Ishikawa (cell line): ENCODE measurements around the gene GIMD1.

ENCODE experiments used
- CEBPB ChIP-seq: IDR thresholded peaks from 2 replicates; pipeline ENCODE4 v1.6.1; 2012
- EP300 ChIP-seq: IDR thresholded peaks from 2 replicates; pipeline ENCODE4 v1.6.1; 2012; ENCODE audit warnings: borderline replicate concordance
- NFIC ChIP-seq: IDR thresholded peaks from 2 replicates; pipeline ENCODE4 v1.6.1; 2012
- RAD21 ChIP-seq: IDR thresholded peaks from 2 replicates; pipeline ENCODE4 v1.6.1; 2012; ENCODE audit warnings: low read depth
- TAF1 ChIP-seq: IDR thresholded peaks from 2 replicates; pipeline ENCODE4 v1.6.1; 2012; ENCODE audit warnings: low read depth, mild to moderate bottlenecking
- YY1 ChIP-seq: IDR thresholded peaks from 2 replicates; pipeline ENCODE4 v1.6.1; 2012; ENCODE audit warnings: low read depth
- ZBTB7A ChIP-seq: IDR thresholded peaks from 2 replicates; pipeline ENCODE4 v1.6.1; 2012; ENCODE audit warnings: low read depth
- TF ChIP-seq, protein P1 (sequence below): IDR thresholded peaks from 2 replicates; pipeline ENCODE4 v1.6.1; 2012; ENCODE audit warnings: low read depth, mild to moderate bottlenecking

DNA sequence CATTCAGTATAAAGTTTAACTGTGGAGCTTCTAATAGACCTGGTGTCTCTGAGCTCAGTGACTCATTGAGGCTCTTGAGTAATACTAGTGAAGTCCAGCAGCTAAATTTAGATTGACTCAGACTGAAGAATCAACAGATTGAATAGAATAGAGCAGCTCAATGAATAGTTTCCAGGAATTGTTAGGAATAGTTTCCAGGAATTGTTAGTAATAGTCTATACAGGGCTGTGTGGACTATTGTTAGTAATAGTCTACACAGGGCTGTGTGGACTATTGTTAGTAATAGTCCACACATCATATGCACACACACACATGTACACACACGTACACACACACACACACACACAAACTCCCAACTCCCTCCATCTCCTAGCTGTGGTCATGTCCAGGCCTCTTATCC lies 3.0 kb downstream of the GIMD1 start:
- no peak for TF ChIP-seq NFIC
- TF ChIP-seq RAD21 = no peak
- no peak for TF ChIP-seq TAF1
- no peak for TF ChIP-seq YY1
- TF ChIP-seq ZBTB7A = no peak
- TF ChIP-seq EP300 = no peak
- TF ChIP-seq CEBPB = no peak
- TF ChIP-seq, protein P1, sequence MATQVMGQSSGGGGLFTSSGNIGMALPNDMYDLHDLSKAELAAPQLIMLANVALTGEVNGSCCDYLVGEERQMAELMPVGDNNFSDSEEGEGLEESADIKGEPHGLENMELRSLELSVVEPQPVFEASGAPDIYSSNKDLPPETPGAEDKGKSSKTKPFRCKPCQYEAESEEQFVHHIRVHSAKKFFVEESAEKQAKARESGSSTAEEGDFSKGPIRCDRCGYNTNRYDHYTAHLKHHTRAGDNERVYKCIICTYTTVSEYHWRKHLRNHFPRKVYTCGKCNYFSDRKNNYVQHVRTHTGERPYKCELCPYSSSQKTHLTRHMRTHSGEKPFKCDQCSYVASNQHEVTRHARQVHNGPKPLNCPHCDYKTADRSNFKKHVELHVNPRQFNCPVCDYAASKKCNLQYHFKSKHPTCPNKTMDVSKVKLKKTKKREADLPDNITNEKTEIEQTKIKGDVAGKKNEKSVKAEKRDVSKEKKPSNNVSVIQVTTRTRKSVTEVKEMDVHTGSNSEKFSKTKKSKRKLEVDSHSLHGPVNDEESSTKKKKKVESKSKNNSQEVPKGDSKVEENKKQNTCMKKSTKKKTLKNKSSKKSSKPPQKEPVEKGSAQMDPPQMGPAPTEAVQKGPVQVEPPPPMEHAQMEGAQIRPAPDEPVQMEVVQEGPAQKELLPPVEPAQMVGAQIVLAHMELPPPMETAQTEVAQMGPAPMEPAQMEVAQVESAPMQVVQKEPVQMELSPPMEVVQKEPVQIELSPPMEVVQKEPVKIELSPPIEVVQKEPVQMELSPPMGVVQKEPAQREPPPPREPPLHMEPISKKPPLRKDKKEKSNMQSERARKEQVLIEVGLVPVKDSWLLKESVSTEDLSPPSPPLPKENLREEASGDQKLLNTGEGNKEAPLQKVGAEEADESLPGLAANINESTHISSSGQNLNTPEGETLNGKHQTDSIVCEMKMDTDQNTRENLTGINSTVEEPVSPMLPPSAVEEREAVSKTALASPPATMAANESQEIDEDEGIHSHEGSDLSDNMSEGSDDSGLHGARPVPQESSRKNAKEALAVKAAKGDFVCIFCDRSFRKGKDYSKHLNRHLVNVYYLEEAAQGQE = no peak
